GM23338 (cell line): ENCODE results near the gene GUCY1A1. TPM values are rescaled to one million over a fixed set of nuclear protein-coding genes. Genes with fewer than 3 reads are reported as not detected.

ENCODE experiments used
- ATAC-seq: fragments of 200-7000 bp; cut with Tn5 transposase; 3 replicates; pipeline ENCODE4 v1.9.1; 2020
- DNase-seq: peaks from one replicate; pipeline ENCODE4 v3.0.0-alpha.2; 2015; ENCODE audit warnings: low spot score
- H2AFZ ChIP-seq: fragments of 200-600 bp; sonication (generic); 2 replicates; pipeline ENCODE4 v1.8.0; 2016; ENCODE audit warnings: antibody characterized with exemption, mild to moderate bottlenecking, moderate library complexity
- H3F3A ChIP-seq: fragments of 200-600 bp; sonication (generic); replicated peaks from 2 replicates; pipeline ENCODE4 v1.8.0; 2017; ENCODE audit warnings: antibody characterized with exemption, mixed run types, low read depth
- H3K27ac ChIP-seq: fragments of 200-600 bp; sonication (generic); 2 replicates; pipeline ENCODE4 v1.6.1; 2016; ENCODE audit warnings: low read depth
- H3K27me3 ChIP-seq: fragments of 200-600 bp; sonication (generic); 2 replicates; pipeline ENCODE4 v1.8.0; 2016; ENCODE audit warnings: mild to moderate bottlenecking, mixed run types, moderate library complexity; ENCODE audit not compliant: insufficient read depth
- H3K36me3 ChIP-seq: fragments of 200-600 bp; sonication (generic); 2 replicates; pipeline ENCODE4 v1.8.0; 2016; ENCODE audit warnings: mild to moderate bottlenecking; ENCODE audit not compliant: insufficient read depth
- H3K4me1 ChIP-seq: fragments of 200-600 bp; sonication (generic); 2 replicates; pipeline ENCODE4 v1.8.0; 2016; ENCODE audit warnings: mild to moderate bottlenecking, moderate library complexity; ENCODE audit not compliant: insufficient read depth
- H3K4me2 ChIP-seq: fragments of 200-600 bp; sonication (generic); 2 replicates; pipeline ENCODE4 v1.7.1; 2017; ENCODE audit warnings: mixed run types
- H3K4me3 ChIP-seq: fragments of 200-600 bp; sonication (generic); 2 replicates; pipeline ENCODE4 v1.6.1; 2016; ENCODE audit warnings: mixed run types
- H3K79me2 ChIP-seq: fragments of 200-600 bp; sonication (generic); replicated peaks from 2 replicates; pipeline ENCODE4 v1.8.0; 2017; ENCODE audit warnings: mild to moderate bottlenecking; ENCODE audit not compliant: insufficient read depth
- H3K9me2 ChIP-seq: fragments of 200-600 bp; sonication (generic); 2 replicates; pipeline ENCODE4 v1.8.0; 2017; ENCODE audit not compliant: insufficient read depth
- H4K20me1 ChIP-seq: fragments of 200-600 bp; sonication (generic); replicated peaks from 2 replicates; pipeline ENCODE4 v1.8.0; 2017; ENCODE audit warnings: mild to moderate bottlenecking; ENCODE audit not compliant: insufficient read depth
- H3K27ac Mint-ChIP-seq: 2 replicates; pipeline ENCODE4 v1.8.0; 2020; ENCODE audit warnings: inconsistent platforms, mild to moderate bottlenecking, moderate library complexity, mixed read lengths
- H3K27me3 Mint-ChIP-seq: 3 replicates; pipeline ENCODE4 v1.8.0; 2022; ENCODE audit warnings: low read depth, mild to moderate bottlenecking, moderate library complexity, mixed read lengths, inconsistent platforms; ENCODE audit not compliant: insufficient read depth, poor library complexity
- H3K36me3 Mint-ChIP-seq: 3 replicates; pipeline ENCODE4 v1.8.0; 2021; ENCODE audit warnings: low read depth, mild to moderate bottlenecking, inconsistent platforms, moderate library complexity, mixed read lengths
- H3K4me1 Mint-ChIP-seq: 3 replicates; pipeline ENCODE4 v1.8.0; 2020; ENCODE audit warnings: mild to moderate bottlenecking, inconsistent platforms, mixed read lengths
- H3K4me3 Mint-ChIP-seq: 3 replicates; pipeline ENCODE4 v1.8.0; 2021; ENCODE audit warnings: moderate library complexity, mild to moderate bottlenecking, inconsistent platforms, mixed read lengths
- H3K9me3 Mint-ChIP-seq: 3 replicates; pipeline ENCODE4 v1.8.0; 2020; ENCODE audit warnings: moderate library complexity, mild to moderate bottlenecking, inconsistent platforms, mixed read lengths
- ETS1 ChIP-seq: IDR thresholded peaks from 2 replicates; pipeline ENCODE4 v1.6.1; 2016; ENCODE audit warnings: antibody characterized with exemption
- EZH2 ChIP-seq: fragments of 200-600 bp; sonication (generic); IDR thresholded peaks from one replicate; pipeline ENCODE4 v1.8.0; 2017; ENCODE audit warnings: antibody characterized with exemption, mild to moderate bottlenecking, low read depth; ENCODE audit not compliant: unreplicated experiment
- EZH2phosphoT487 ChIP-seq: fragments of 200-600 bp; sonication (generic); IDR thresholded peaks from one replicate; pipeline ENCODE4 v1.8.1; 2018; ENCODE audit warnings: antibody characterized with exemption; ENCODE audit not compliant: unreplicated experiment
- JUNB ChIP-seq: IDR thresholded peaks from one replicate; pipeline ENCODE4 v1.6.1; 2016; ENCODE audit warnings: antibody characterized with exemption; ENCODE audit not compliant: unreplicated experiment
- NANOG ChIP-seq: IDR thresholded peaks from 2 replicates; pipeline ENCODE4 v1.6.1; 2016; ENCODE audit warnings: antibody characterized with exemption, borderline replicate concordance
- POLR2AphosphoS5 ChIP-seq: IDR thresholded peaks from 2 replicates; pipeline ENCODE4 v1.6.1; 2016; ENCODE audit warnings: antibody characterized with exemption, low read depth
- STAT1 ChIP-seq: IDR thresholded peaks from one replicate; pipeline ENCODE4 v1.6.1; 2016; ENCODE audit warnings: antibody characterized with exemption; ENCODE audit not compliant: unreplicated experiment
- ZNF331 ChIP-seq: fragments of 250-450 bp; sonication (Bioruptor Pico); IDR thresholded peaks from 2 replicates; pipeline ENCODE4 v1.5.0; 2020; ENCODE audit warnings: low read depth, mild to moderate bottlenecking, moderate library complexity
- polyA plus RNA-seq: library from polyadenylated mRNA; unstranded; fragments of >200 nt; fragmentation: Nextera tagmentation; extraction: Ambion mirVana; gene quantifications from 2 replicates; pipeline ENCODE4 v1.2.1, GENCODE V29; 2016
- total RNA-seq: library from RNA; depleted of rRNA; stranded (reverse); fragments of >200 nt; shearing (Covaris generic); gene quantifications from 2 replicates; pipeline ENCODE4 v1.2.3, GENCODE V29; 2014
- TF ChIP-seq, protein P1 (sequence below): fragments of 250-450 bp; sonication (Bioruptor Pico); IDR thresholded peaks from 2 replicates; pipeline ENCODE4 v1.5.0; 2020; ENCODE audit warnings: mild to moderate bottlenecking, moderate library complexity

Gene GUCY1A1
- total and polyA plus RNA-seq, 2 experiments from 2014 or later, result not detected

DNA sequence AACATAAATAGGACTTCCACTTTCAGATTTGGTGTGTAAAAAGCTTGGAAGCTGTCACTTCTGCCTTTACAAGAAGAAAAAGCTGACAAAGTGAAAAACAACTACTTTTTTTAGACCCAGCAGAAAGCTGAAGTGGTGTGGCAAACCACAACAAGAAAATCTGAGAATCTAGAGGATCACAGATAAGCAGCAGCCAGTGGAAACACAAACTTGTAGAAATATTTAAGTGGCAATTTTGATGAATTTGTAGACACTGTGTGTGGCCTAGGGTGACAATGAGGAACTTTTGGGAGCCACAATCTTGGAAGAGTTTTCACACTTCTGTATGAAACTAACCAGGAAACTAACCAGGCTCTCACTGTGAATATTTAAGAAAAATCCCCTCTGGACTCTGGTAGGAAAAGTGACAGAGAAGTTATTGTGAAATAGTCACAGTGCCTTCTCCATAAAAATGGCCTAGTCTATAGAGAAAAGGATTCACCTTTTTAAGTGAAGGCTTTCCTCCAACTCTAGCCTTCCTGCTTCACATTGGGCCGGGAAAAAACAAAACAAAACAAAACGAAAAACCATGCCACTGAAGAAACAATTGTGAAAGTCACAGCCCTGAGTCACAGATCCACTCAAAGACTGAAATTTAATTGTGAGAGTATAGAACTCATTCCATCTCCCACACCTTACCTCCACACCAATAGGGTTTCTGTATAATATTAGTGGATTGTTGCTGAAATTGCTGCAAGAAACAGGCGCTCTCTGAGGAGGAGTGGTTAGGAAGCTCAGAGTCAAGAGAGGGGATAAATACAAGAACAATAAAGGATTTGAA, 26.7 kb upstream of the GUCY1A1 start (continued):
- TF ChIP-seq, protein P1, sequence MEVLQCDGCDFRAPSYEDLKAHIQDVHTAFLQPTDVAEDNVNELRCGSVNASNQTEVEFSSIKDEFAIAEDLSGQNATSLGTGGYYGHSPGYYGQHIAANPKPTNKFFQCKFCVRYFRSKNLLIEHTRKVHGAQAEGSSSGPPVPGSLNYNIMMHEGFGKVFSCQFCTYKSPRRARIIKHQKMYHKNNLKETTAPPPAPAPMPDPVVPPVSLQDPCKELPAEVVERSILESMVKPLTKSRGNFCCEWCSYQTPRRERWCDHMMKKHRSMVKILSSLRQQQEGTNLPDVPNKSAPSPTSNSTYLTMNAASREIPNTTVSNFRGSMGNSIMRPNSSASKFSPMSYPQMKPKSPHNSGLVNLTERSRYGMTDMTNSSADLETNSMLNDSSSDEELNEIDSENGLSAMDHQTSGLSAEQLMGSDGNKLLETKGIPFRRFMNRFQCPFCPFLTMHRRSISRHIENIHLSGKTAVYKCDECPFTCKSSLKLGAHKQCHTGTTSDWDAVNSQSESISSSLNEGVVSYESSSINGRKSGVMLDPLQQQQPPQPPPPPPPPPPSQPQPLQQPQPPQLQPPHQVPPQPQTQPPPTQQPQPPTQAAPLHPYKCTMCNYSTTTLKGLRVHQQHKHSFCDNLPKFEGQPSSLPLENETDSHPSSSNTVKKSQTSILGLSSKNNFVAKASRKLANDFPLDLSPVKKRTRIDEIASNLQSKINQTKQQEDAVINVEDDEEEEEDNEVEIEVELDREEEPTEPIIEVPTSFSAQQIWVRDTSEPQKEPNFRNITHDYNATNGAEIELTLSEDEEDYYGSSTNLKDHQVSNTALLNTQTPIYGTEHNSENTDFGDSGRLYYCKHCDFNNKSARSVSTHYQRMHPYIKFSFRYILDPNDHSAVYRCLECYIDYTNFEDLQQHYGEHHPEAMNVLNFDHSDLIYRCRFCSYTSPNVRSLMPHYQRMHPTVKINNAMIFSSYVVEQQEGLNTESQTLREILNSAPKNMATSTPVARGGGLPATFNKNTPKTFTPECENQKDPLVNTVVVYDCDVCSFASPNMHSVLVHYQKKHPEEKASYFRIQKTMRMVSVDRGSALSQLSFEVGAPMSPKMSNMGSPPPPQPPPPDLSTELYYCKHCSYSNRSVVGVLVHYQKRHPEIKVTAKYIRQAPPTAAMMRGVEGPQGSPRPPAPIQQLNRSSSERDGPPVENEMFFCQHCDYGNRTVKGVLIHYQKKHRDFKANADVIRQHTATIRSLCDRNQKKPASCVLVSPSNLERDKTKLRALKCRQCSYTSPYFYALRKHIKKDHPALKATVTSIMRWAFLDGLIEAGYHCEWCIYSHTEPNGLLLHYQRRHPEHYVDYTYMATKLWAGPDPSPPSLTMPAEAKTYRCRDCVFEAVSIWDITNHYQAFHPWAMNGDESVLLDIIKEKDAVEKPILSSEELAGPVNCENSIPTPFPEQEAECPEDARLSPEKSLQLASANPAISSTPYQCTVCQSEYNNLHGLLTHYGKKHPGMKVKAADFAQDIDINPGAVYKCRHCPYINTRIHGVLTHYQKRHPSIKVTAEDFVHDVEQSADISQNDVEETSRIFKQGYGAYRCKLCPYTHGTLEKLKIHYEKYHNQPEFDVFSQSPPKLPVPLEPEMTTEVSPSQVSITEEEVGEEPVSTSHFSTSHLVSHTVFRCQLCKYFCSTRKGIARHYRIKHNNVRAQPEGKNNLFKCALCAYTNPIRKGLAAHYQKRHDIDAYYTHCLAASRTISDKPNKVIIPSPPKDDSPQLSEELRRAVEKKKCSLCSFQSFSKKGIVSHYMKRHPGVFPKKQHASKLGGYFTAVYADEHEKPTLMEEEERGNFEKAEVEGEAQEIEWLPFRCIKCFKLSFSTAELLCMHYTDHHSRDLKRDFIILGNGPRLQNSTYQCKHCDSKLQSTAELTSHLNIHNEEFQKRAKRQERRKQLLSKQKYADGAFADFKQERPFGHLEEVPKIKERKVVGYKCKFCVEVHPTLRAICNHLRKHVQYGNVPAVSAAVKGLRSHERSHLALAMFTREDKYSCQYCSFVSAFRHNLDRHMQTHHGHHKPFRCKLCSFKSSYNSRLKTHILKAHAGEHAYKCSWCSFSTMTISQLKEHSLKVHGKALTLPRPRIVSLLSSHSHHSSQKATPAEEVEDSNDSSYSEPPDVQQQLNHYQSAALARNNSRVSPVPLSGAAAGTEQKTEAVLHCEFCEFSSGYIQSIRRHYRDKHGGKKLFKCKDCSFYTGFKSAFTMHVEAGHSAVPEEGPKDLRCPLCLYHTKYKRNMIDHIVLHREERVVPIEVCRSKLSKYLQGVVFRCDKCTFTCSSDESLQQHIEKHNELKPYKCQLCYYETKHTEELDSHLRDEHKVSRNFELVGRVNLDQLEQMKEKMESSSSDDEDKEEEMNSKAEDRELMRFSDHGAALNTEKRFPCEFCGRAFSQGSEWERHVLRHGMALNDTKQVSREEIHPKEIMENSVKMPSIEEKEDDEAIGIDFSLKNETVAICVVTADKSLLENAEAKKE (CRISPR knock-in tag), result no peak
- no peak for TF ChIP-seq ZNF331 (CRISPR knock-in tag)
- TF ChIP-seq JUNB, result no peak
- TF ChIP-seq EZH2, result no peak
- no peak for TF ChIP-seq POLR2AphosphoS5

DNA sequence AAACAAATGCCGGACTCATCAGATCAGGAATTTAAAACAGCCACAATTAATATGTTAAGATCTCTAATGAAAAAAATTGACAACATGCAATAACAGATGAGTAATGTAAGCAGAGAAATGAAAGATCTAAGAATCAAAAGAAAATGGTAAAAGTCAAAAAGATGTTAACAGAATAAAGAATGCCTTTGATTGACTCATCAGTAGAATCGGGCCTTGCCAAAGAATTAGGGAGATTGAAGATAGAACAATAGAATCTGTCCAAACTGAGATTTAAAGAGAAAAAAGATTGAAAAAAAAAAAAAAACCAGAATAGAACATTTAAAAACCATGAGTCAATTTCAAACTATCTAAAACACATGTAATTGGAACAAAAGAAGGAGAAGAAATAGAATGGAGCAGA, 25.9 kb upstream of the GUCY1A1 start:
- Histone ChIP-seq H2AFZ (peak overlapping the region; percentile 72; the same call in 1 of the 2 replicates), H4K20me1 (no peaks in the 10 kb centered on the region), H3K27ac (no peak overlapping the region), H3K9me2 (no peaks in the 10 kb centered on the region), H3K4me2 (no peak overlapping the region), H3K79me2 (no peaks in the 10 kb centered on the region), H3K4me3 (no peak overlapping the region), H3F3A (no peaks in the 10 kb centered on the region), H3K27me3 (no peaks in the 10 kb centered on the region), H3K4me1 (no peaks in the 10 kb centered on the region), H3K36me3 (no peaks in the 10 kb centered on the region)
- no peak overlapping the region for H3K27ac Mint-ChIP-seq
- DNase-seq (no peak), ATAC-seq (no peak)
- H3K4me1 Mint-ChIP-seq, result no peaks in the 10 kb centered on the region
- no peaks in the 10 kb centered on the region for H3K9me3 Mint-ChIP-seq
- no peaks in the 10 kb centered on the region for H3K36me3 Mint-ChIP-seq
- H3K4me3 Mint-ChIP-seq, result no peak overlapping the region
- H3K27me3 Mint-ChIP-seq, result no peaks in the 10 kb centered on the region
- TF ChIP-seq JUNB (no peak), POLR2AphosphoS5 (no peak), ZNF331 (CRISPR knock-in tag) (no peak), ETS1 (no peak), STAT1 (no peak), EZH2 (no peak), EZH2phosphoT487 (no peak), NANOG (no peak)
